Kidney tubule cell (primary cell): ENCODE measurements around the gene UVRAG.

Experiments used
- DNase-seq: peaks from one replicate; pipeline ENCODE4 v3.0.0-alpha.2; 2018; ENCODE audit warnings: low spot score

Gene UVRAG

GRCh38 chr11:76152741-76153570 is 337.9 kb downstream of the UVRAG start:
- no peak for DNase-seq

DNA sequence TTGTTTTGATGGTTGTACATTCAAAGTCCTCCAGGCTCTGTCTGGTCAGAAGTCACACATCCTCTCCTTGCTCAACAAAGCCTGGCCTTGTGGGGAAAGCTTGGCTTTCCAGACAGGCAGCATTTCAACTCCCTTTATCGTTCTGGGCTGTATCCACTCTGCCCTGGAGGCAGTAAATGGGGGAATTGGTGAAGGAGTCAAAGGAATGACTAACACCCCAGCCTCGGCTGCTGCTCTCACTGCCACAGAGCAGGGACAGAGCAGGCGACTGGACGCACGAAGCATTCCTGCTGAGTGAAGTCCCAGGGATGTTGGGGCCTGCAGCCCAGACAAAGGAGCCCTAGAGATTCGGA is 338.5 kb downstream of the UVRAG start:
- DNase-seq, result peak; percentile 28

- DNase-seq, result no peak
Measured at GRCh38 chr11:76155500-76156227, 340.7 kb downstream of the UVRAG start.

DNA sequence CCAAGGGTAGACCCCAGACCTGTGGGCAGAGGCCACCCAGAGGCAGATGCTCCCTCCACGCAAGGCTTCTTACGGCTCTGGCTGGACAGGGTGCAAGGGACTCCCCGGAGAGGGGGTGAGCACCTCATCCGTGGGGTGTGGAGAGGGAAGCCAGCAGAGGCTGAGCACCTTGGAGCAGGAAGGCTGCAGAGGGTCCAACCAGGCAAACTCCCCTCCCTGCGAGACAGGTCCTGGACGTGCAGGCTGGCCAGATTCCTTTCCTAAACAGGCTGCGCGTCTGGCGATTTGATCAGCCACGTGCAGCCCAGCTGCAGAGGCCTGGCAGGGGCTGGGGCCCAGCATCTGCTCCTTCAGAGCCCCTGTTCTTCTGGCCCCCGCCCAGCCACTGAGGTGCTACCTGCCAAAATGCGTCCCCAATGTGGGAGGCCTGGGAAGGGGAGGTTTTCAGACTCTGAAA is 342.0 kb downstream of the UVRAG start:
- no peak for DNase-seq

- DNase-seq, result no peak
Measured at GRCh38 chr11:76157891-76158290, 342.9 kb downstream of the UVRAG start.

GRCh38 chr11:76158394-76159302 is 343.6 kb downstream of the UVRAG start:
- no peak for DNase-seq

- no peak for DNase-seq
Measured at GRCh38 chr11:76159303-76159937, 344.4 kb downstream of the UVRAG start.

GRCh38 chr11:76159983-76160661 is 345.1 kb downstream of the UVRAG start:
- no peak for DNase-seq

DNA sequence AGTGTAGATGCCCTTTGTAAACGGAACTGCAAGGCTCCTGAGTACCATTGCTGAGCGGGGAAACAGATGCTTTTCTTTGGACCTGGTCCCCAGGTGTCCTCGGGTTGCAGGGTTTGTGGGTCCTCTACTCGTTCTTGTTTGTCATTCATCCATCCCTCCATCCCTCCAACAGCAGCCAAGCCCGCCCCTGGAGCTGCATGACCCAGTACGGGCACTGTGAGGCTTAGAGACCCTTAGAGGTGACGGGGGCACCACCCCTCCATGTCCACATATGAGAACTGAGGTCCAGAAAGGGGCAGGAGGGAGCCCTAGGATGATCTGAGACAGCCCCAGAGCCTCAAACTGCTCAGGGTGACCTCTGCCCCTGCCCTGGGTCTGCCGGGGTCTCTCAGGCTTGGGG is 345.8 kb downstream of the UVRAG start:
- no peak for DNase-seq

DNA sequence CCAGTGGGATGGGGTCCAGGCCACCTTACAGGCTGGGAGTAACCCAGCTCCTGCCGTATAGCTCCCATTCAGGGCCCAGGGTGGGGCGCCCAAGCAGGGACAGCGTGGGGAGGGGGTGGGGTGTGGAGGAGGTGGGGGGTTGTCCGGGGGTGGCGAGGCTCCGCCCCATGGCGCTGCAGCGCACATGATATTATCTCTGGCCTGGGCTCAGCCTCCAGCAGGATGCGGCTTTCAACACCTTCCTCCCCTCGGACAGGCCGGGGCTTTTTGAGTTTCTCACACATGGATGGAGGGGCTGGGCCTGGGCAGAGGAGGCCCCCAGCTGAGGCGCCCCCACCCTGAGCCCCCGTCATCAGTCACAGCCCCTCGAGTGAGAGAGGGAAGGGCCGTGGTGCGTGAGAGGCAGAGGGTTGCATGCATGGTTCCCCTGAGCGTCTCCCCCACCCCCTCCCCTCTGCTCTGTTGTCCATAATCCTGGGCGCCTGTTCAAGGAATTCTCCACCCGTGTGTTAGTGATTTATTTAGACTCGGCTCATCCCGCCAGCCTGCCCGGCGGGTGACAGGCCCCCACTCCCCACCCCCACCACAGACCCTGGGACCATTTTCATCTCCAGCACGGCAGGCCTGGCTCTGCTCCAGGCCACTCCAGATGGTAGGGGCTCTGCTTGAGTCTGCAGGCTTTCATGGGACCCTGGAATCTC is 346.4 kb downstream of the UVRAG start:
- no peak for DNase-seq

GRCh38 chr11:76162336-76163288 is 347.6 kb downstream of the UVRAG start:
- DNase-seq, result no peak

GRCh38 chr11:76163289-76163880 is 348.4 kb downstream of the UVRAG start:
- no peak for DNase-seq

GRCh38 chr11:76164081-76164480 is 349.1 kb downstream of the UVRAG start:
- DNase-seq, result no peak

GRCh38 chr11:76164861-76165751 is 350.1 kb downstream of the UVRAG start:
- DNase-seq, result no peak

DNA sequence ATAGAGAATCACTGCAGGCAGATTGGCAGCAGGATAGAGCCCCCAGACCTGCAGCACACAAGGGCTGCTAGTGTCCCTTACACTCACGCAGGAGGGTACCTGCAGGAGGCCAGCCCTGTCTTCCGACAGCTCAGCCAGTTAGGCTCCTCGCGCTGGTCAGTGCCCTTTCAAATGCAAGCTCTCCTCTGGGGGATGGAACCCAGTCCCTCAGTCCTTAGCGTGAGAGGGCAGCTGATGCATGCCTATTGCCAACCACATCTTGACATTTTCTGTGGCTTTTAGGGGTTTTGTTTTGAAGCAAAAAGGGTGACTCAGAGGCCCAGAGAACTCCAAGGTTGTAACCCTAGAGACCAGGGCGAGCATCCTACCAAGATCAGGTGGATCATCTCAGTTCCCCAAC is 351.3 kb downstream of the UVRAG start:
- DNase-seq, result no peak

GRCh38 chr11:76167590-76167989 is 352.6 kb downstream of the UVRAG start:
- no peak for DNase-seq

DNA sequence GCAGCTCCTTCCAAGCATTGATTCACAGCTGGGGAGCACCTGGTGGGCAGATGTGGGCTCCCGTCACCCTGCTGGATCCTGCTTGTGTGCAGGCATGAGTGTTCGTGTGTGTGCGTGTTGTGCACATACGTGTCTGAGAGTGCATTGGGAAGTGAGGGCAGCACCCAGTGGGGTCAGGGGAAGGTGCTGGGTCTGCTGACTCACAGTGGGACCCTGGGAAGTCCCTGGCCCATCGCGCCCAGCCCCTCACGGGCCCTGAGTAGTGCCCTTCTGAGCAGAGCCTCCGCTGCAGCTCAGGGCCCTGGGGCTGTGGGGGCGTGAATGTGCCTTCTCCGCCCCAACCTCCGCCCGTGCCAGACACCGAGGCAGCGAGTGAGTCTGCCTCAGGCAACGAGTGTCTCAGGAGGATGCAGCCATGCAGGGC is 354.5 kb downstream of the UVRAG start:
- no peak for DNase-seq

DNA sequence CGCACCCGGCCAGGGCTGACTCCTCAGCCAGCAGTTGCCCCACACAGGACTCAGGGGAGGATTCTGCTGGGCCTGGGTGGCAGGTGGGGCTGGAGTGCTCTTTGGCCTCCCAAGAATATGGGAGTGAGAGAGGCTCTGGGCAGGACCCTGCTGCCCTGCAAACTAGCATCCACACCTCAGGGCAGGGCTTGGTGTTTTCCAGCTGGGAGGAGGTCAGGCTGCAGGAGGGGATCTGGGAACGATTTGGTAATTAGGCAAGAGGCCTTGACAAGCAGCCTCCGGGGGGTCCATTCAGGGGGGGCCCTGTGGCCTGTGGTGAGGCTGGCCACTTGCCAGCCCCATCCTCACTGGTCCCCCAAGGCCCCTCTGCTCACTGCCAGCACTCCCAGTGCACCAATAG is 355.5 kb downstream of the UVRAG start:
- DNase-seq, result no peak
